Common myeloid progenitor, CD34-positive (primary cell): ENCODE results near the gene FRMD6.

Experiments
- CTCF ChIA-PET: fragments of 350-600 bp; sonication (Branson Sonifier 250); formaldehyde crosslinking; loops from one replicate; lab custom pipeline; 2021; ENCODE audit warnings: antibody characterized with exemption; lab: Charles Lee
- POLR2A ChIA-PET: fragments of 350-600 bp; sonication (Branson Sonifier 250); formaldehyde crosslinking; loops from one replicate; lab custom pipeline; 2021; ENCODE audit warnings: antibody characterized with exemption; lab: Charles Lee
- DNase-seq, 3 donors: peaks; one replicate each; pipeline versions ENCODE4 v3.0.0 to v3.0.0-alpha.2; 2013
- H3K27ac ChIP-seq, 2 experiments: 1 replicate in 1 of 2; 2 replicates in 1 of 2; pipeline ENCODE4 v1.7.0; 2013; ENCODE audit warnings: inconsistent platforms in 2 of 2, low read length in 2 of 2, mild to moderate bottlenecking in 2 of 2, low read depth in 1 of 2, moderate library complexity in 1 of 2; ENCODE audit not compliant: severe bottlenecking in 2 of 2, insufficient read depth in 1 of 2, poor library complexity in 1 of 2
- H3K27me3 ChIP-seq, 5 experiments: replicated peaks in 2 of 5; 1 replicate in 3 of 5; 2 replicates in 2 of 5; pipeline versions ENCODE4 v1.6.1 to v1.7.0; 2013; ENCODE audit warnings: low read length in 4 of 5, mild to moderate bottlenecking in 2 of 5, moderate library complexity in 2 of 5, inconsistent platforms in 1 of 5; ENCODE audit not compliant: insufficient read depth in 5 of 5, control insufficient read depth in 4 of 5
- H3K36me3 ChIP-seq, 4 experiments: 1 replicate in 2 of 4; 2 replicates in 2 of 4; pipeline versions ENCODE4 v1.6.1 to v1.7.0; 2013; ENCODE audit warnings: low read length in 3 of 4, control low read depth in 1 of 4, mild to moderate bottlenecking in 1 of 4; ENCODE audit not compliant: control insufficient read depth in 4 of 4, insufficient read depth in 4 of 4
- H3K4me1 ChIP-seq, 4 experiments: 1 replicate in 3 of 4; 2 replicates in 1 of 4; pipeline versions ENCODE4 v1.6.1 to v1.7.1; 2013; ENCODE audit warnings: low read length in 3 of 4, mild to moderate bottlenecking in 3 of 4, control low read depth in 1 of 4, inconsistent platforms in 1 of 4, moderate library complexity in 1 of 4; ENCODE audit not compliant: control insufficient read depth in 4 of 4, insufficient read depth in 4 of 4; ENCODE audit errors: control extremely low read depth in 1 of 4
- H3K4me3 ChIP-seq, 7 experiments: 1 replicate in 4 of 7; 2 replicates in 3 of 7; pipeline versions ENCODE4 v1.5.1 to v1.7.0; 2013; ENCODE audit warnings: mild to moderate bottlenecking in 7 of 7, low read length in 6 of 7, moderate library complexity in 6 of 7, inconsistent platforms in 2 of 7, low read depth in 2 of 7, control low read depth in 1 of 7; ENCODE audit not compliant: insufficient read depth in 4 of 7, control insufficient read depth in 1 of 7; ENCODE audit errors: extremely low read depth in 1 of 7
- H3K9me3 ChIP-seq, 5 experiments: 1 replicate in 4 of 5; 2 replicates in 1 of 5; pipeline versions ENCODE4 v1.6.1 to v1.7.1; 2013; ENCODE audit warnings: low read length in 4 of 5, mild to moderate bottlenecking in 2 of 5, inconsistent platforms in 1 of 5, low read depth in 1 of 5, moderate library complexity in 1 of 5; ENCODE audit not compliant: control insufficient read depth in 4 of 5, insufficient read depth in 2 of 5; ENCODE audit errors: control extremely low read depth in 1 of 5
- WGBS: methylation state at CpG from one replicate; pipeline ENCODE4 v1.1.5; 2013; ENCODE audit not compliant: insufficient coverage; 5-methylcytosine and 5-hydroxymethylcytosine counted together

The FRMD6 gene

GRCh38 chr14:51726166-51726899 is 74.6 kb downstream of the FRMD6 start:
- H3K36me3 ChIP-seq, result peaks cover 4 to 45% (median 10%) of the 10 kb centered on the region in 4 experiments
- H3K27ac ChIP-seq, result no peak overlapping the region
- no peaks in the 10 kb centered on the region for H3K4me1 ChIP-seq
- peaks cover 0 to 4% (median 0%) of the 10 kb centered on the region in 5 experiments for H3K27me3 ChIP-seq
- H3K9me3 ChIP-seq, result no peaks in the 10 kb centered on the region
- ChIA-PET POLR2A (no interaction called here), CTCF (no interaction called here)
- no peak for DNase-seq
- no CpG with 5 or more reads among the region's 2 CpGs for WGBS
- H3K4me3 ChIP-seq, result no peak overlapping the region

DNA sequence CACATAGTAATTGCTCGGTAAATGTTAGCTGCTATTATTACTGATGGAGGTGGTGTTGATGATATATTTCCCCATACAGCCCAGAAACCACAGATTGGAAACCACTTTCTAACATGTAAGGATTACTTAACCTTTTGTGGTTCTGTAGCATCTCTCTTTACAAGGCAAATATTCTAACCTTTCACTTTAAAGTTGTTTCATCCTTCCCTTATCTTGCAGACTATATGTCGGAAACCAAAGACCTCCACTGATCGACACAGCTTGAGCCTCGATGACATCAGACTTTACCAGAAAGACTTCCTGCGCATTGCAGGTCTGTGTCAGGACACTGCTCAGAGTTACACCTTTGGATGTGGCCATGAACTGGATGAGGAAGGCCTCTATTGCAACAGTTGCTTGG is 75.8 kb downstream of the FRMD6 start:
- ChIA-PET POLR2A (no interaction called here), CTCF (interaction anchor here (1.3 kb wide), 1 partner anchor 48 kb away, joined by 3 read pairs; no protein-coding TSS in a partner anchor)

DNA sequence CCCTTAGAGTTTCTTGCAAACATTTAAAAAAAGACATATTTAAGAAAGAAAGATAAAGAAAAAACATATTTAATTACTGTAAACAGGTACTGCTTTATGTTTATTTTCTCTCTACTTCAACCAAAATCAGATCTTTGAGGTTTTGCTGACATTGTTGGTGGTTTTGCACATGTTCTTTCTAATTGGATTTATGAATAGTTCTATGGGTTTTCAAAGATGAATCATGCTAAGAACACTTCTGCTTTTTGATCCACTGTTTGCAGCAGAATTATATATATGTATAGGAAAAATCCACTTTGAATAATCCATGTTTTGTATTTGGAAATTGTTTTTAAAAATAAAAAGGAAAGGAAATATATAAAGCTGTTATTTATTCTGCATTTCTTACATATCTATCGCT is 78.4 kb downstream of the FRMD6 start:
- ChIA-PET CTCF (no interaction called here), POLR2A (no interaction called here)
- peaks cover 2 to 28% (median 6%) of the 10 kb centered on the region in 4 experiments for H3K36me3 ChIP-seq
- peaks cover 0 to 25% (median 3%) of the 10 kb centered on the region in 5 experiments for H3K27me3 ChIP-seq
- no peak overlapping the region for H3K4me3 ChIP-seq
- DNase-seq, result peak; percentile 5 to 62 (median 62)
- WGBS, result no CpG with 5 or more reads among the region's 1 CpG
- H3K4me1 ChIP-seq, result no peaks in the 10 kb centered on the region
- H3K9me3 ChIP-seq, result peaks cover 0 to 9% (median 2%) of the 10 kb centered on the region in 5 experiments
- no peak overlapping the region for H3K27ac ChIP-seq

More for the DNA sequence above, 75.8 kb downstream of the FRMD6 start:
- no peaks in the 10 kb centered on the region for H3K9me3 ChIP-seq
- peaks cover 0 to 15% (median under 1%) of the 10 kb centered on the region in 5 experiments for H3K27me3 ChIP-seq
- H3K4me3 ChIP-seq, result no peak overlapping the region
- H3K4me1 ChIP-seq, result no peaks in the 10 kb centered on the region
- peaks cover 3 to 38% (median 9%) of the 10 kb centered on the region in 4 experiments for H3K36me3 ChIP-seq
- WGBS, result 97% methylated on average over 4 of the region's 5 CpGs
- DNase-seq, result no peak
- H3K27ac ChIP-seq, result no peak overlapping the region

GRCh38 chr14:51730684-51731083 is 79.0 kb downstream of the FRMD6 start:
- peaks cover 2 to 23% (median 4%) of the 10 kb centered on the region in 4 experiments for H3K36me3 ChIP-seq
- peaks cover 0 to 9% (median 2%) of the 10 kb centered on the region in 5 experiments for H3K9me3 ChIP-seq
- POLR2A ChIA-PET, result no interaction called here
- H3K4me1 ChIP-seq, result no peaks in the 10 kb centered on the region
- H3K4me3 ChIP-seq, result no peak overlapping the region
- DNase-seq, result no peak
- 100% methylated on average over 2 of the region's 2 CpGs for WGBS
- no peak overlapping the region for H3K27ac ChIP-seq
- H3K27me3 ChIP-seq, result peaks cover 0 to 25% (median 3%) of the 10 kb centered on the region in 5 experiments
- CTCF ChIA-PET, result no interaction called here

GRCh38 chr14:51732494-51733112 is 80.9 kb downstream of the FRMD6 start:
- Histone ChIP-seq H3K27me3 (peaks cover 0 to 27% (median 3%) of the 10 kb centered on the region in 5 experiments), H3K4me1 (no peaks in the 10 kb centered on the region), H3K9me3 (peaks cover 0 to 9% (median 2%) of the 10 kb centered on the region in 5 experiments), H3K27ac (no peak overlapping the region), H3K36me3 (peaks cover 0 to 9% (median 2%) of the 10 kb centered on the region in 4 experiments), H3K4me3 (no peak overlapping the region)
- 100% methylated on average over 2 of the region's 4 CpGs for WGBS
- CTCF ChIA-PET, result interaction anchor here (1.1 to 1.2 kb wide), 2 partner anchors 52 to 246 kb away, joined by 3 read pairs; no protein-coding TSS in a partner anchor
- DNase-seq, result no peak
- POLR2A ChIA-PET, result no interaction called here

GRCh38 chr14:51733147-51733546 is 81.4 kb downstream of the FRMD6 start:
- Histone ChIP-seq H3K27me3 (peaks cover 0 to 29% (median 3%) of the 10 kb centered on the region in 5 experiments), H3K9me3 (peaks cover 0 to 9% (median 2%) of the 10 kb centered on the region in 5 experiments), H3K4me3 (no peak overlapping the region), H3K27ac (no peak overlapping the region), H3K36me3 (peaks cover 0 to 5% (median 2%) of the 10 kb centered on the region in 4 experiments), H3K4me1 (no peaks in the 10 kb centered on the region)
- POLR2A ChIA-PET, result no interaction called here
- no peak for DNase-seq
- no CpG with 5 or more reads among the region's 1 CpG for WGBS
- CTCF ChIA-PET, result interaction anchor here (1.1 to 1.2 kb wide), 2 partner anchors 51 to 245 kb away, joined by 3 read pairs; no protein-coding TSS in a partner anchor

- CTCF ChIA-PET, result no interaction called here
- POLR2A ChIA-PET, result no interaction called here
Observed at GRCh38 chr14:51735851-51736250, 84.1 kb downstream of the FRMD6 start.

More at GRCh38 chr14:51735851-51736250, 84.1 kb downstream of the FRMD6 start:
- peaks cover 0 to 9% (median 2%) of the 10 kb centered on the region in 5 experiments for H3K9me3 ChIP-seq
- no peak for DNase-seq
- H3K27me3 ChIP-seq, result peaks cover 0 to 42% (median 5%) of the 10 kb centered on the region in 5 experiments
- WGBS, result 98% methylated on average over 3 of the region's 4 CpGs
- no peaks in the 10 kb centered on the region for H3K36me3 ChIP-seq
- H3K27ac ChIP-seq, result no peak overlapping the region
- H3K4me3 ChIP-seq, result no peak overlapping the region
- peaks cover 0 to 3% (median 0%) of the 10 kb centered on the region in 4 experiments for H3K4me1 ChIP-seq
